ENCODE results near the gene EPHA8. TPM values are rescaled to one million over a fixed set of nuclear protein-coding genes. Genes with fewer than 3 reads are reported as not detected.

The EPHA8 gene
- total and polyA plus RNA-seq, 2 donors from 2014 or later: 0.09 TPM; not detected in 1

DNA sequence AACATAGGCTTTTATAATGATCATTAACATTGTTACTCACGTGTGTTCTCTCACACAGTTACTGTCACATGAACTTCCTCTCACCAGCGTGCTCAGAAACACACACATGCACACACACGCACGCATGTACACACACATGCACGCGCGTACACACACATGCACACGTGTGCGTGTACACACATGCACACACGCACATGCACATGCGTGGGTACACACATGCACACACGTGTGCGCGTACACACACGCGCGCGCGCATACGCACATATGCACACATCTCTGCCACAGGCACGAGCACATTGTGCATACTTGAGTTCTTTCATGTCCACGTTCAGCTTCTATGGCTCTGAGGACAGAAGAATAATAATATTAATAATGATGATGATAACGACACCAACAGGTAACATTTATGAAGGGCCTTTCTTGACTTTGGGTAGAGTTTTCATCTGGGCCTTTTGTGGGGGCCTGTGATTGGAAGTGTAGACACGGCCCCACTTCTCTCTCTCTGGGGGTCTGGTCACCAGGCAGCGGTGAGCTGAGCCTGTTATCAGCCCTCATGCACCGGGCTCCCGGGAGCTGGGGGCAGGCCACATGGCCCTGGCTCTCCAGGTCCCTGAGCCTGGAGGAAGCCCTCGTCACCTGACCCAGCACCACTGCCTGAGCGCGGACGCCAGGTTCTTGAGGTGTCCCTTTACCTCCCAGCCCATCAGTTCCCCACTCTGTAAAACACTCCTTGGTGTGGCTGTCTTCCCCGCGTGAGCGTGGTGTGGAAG, 7.0 kb downstream of the EPHA8 start:
- Histone ChIP-seq H3K4me1 (ENCODE audit: control insufficient read depth in 2 of 3, insufficient read depth in 2 of 3, low read depth in 1 of 3, low read length in 3 of 3) (no peaks in the 10 kb centered on the region), H3K4me3 (ENCODE audit: low read length in 3 of 3) (no peak overlapping the region), H3K9ac (ENCODE audit: low read length in 3 of 3) (no peak overlapping the region), H3K9me3 (ENCODE audit: control insufficient read depth in 2 of 3, insufficient read depth in 1 of 3, low read length in 3 of 3) (no peaks in the 10 kb centered on the region), H3K36me3 (ENCODE audit: control insufficient read depth in 2 of 3, insufficient read depth in 3 of 3, low read length in 3 of 3) (no peaks in the 10 kb centered on the region), H3K27me3 (ENCODE audit: control insufficient read depth, insufficient read depth, low read length) (no peaks in the 10 kb centered on the region), H3K27ac (ENCODE audit: low read depth in 2 of 2, low read length in 2 of 2) (no peak overlapping the region)
- FAIRE-seq (no peak), DNase-seq (no peak)
- intact Hi-C loops (cut with DNase I): no loop called here
- no peak for TF ChIP-seq CTCF (IDR thresholded peaks at IDR 0.05; ENCODE audit: borderline replicate concordance, extremely low read depth, insufficient read depth)

GRCh38 chr1:22572818-22573217, 9.5 kb downstream of the EPHA8 start:
- TF ChIP-seq CTCF (IDR thresholded peaks at IDR 0.05; ENCODE audit: borderline replicate concordance, extremely low read depth, insufficient read depth): no peak
- Histone ChIP-seq H3K4me1 (ENCODE audit: control insufficient read depth in 2 of 3, insufficient read depth in 2 of 3, low read depth in 1 of 3, low read length in 3 of 3) (no peaks in the 10 kb centered on the region), H3K27ac (ENCODE audit: low read depth in 2 of 2, low read length in 2 of 2) (no peak overlapping the region), H3K36me3 (ENCODE audit: control insufficient read depth in 2 of 3, insufficient read depth in 3 of 3, low read length in 3 of 3) (no peaks in the 10 kb centered on the region), H3K27me3 (ENCODE audit: control insufficient read depth, insufficient read depth, low read length) (no peaks in the 10 kb centered on the region), H3K9ac (ENCODE audit: low read length in 3 of 3) (no peak overlapping the region), H3K4me3 (ENCODE audit: low read length in 3 of 3) (no peak overlapping the region), H3K9me3 (ENCODE audit: control insufficient read depth in 2 of 3, insufficient read depth in 1 of 3, low read length in 3 of 3) (peaks cover 0 to 2% (median 0%) of the 10 kb centered on the region in 3 donors)
- no peak for DNase-seq
- no peak for FAIRE-seq
- intact Hi-C loops (cut with DNase I): no loop called here

- H3K27ac ChIP-seq (ENCODE audit: low read depth in 2 of 2, low read length in 2 of 2): no peak overlapping the region
- H3K36me3 ChIP-seq (ENCODE audit: control insufficient read depth in 2 of 3, insufficient read depth in 3 of 3, low read length in 3 of 3): no peaks in the 10 kb centered on the region
- no peaks in the 10 kb centered on the region for H3K27me3 ChIP-seq (ENCODE audit: control insufficient read depth, insufficient read depth, low read length)
- H3K4me3 ChIP-seq (ENCODE audit: low read length in 3 of 3): no peak overlapping the region
- FAIRE-seq (no peak), DNase-seq (no peak)
- H3K9me3 ChIP-seq (ENCODE audit: control insufficient read depth in 2 of 3, insufficient read depth in 1 of 3, low read length in 3 of 3): peaks cover 0 to 6% (median 0%) of the 10 kb centered on the region in 3 donors
- intact Hi-C loops (cut with DNase I): no loop called here
- TF ChIP-seq CTCF (IDR thresholded peaks at IDR 0.05; ENCODE audit: borderline replicate concordance, extremely low read depth, insufficient read depth): no peak
- no peak overlapping the region for H3K9ac ChIP-seq (ENCODE audit: low read length in 3 of 3)
- no peaks in the 10 kb centered on the region for H3K4me1 ChIP-seq (ENCODE audit: control insufficient read depth in 2 of 3, insufficient read depth in 2 of 3, low read depth in 1 of 3, low read length in 3 of 3)
Observed at GRCh38 chr1:22573237-22573636, 9.9 kb downstream of the EPHA8 start.
